Keratinocyte (primary cell): Measurements from ENCODE around the gene TUBB2A. TPM values are rescaled to one million over a fixed set of nuclear protein-coding genes. Genes with fewer than 3 reads are reported as not detected.

ENCODE experiments used
- DNase-seq: peaks from one replicate; pipeline ENCODE4 v3.0.0-alpha.2; 2011; ENCODE audit warnings: low read depth, missing footprints, low spot score
- FAIRE-seq: peaks from 2 replicates; lab custom pipeline; 2011; peaks lifted over from hg19 to GRCh38; lab: Jason Lieb, UNC
- H2AFZ ChIP-seq: 2 replicates; pipeline ENCODE4 v1.6.0; 2012; ENCODE audit warnings: low read length, control low read depth, inconsistent platforms; ENCODE audit not compliant: control insufficient read depth
- H3K27ac ChIP-seq: 2 replicates; pipeline ENCODE4 v1.5.1; 2011; ENCODE audit warnings: low read length; ENCODE audit not compliant: control insufficient read depth, insufficient read depth
- H3K27me3 ChIP-seq: 3 replicates; pipeline ENCODE4 v1.6.0; 2011; ENCODE audit warnings: low read length; ENCODE audit not compliant: control insufficient read depth, insufficient read depth; ENCODE audit errors: extremely low read depth
- H3K36me3 ChIP-seq, 2 experiments: 2 replicates in 1 of 2; 3 replicates in 1 of 2; pipeline ENCODE4 v1.5.1; 2011; ENCODE audit warnings: low read length in 2 of 2, mild to moderate bottlenecking in 1 of 2; ENCODE audit not compliant: control insufficient read depth in 2 of 2, insufficient read depth in 2 of 2; ENCODE audit errors: extremely low read depth in 1 of 2
- H3K4me1 ChIP-seq: 3 replicates; pipeline ENCODE4 v1.5.1; 2011; ENCODE audit warnings: low read length; ENCODE audit not compliant: control insufficient read depth, insufficient read depth; ENCODE audit errors: extremely low read depth
- H3K4me2 ChIP-seq: 3 replicates; pipeline ENCODE4 v1.6.0; 2011; ENCODE audit warnings: low read depth, low read length; ENCODE audit not compliant: control insufficient read depth, insufficient read depth; ENCODE audit errors: extremely low read depth
- H3K4me3 ChIP-seq, 3 experiments: fragments of 200-600 bp in 1 of 3; sonication (generic) in 1 of 3; 2 replicates in 2 of 3; 3 replicates in 1 of 3; pipeline ENCODE4 v1.5.1; 2011 to 2016; ENCODE audit warnings: low read length in 3 of 3, mild to moderate bottlenecking in 3 of 3, control low read depth in 2 of 3, inconsistent platforms in 1 of 3, low read depth in 1 of 3, mixed read lengths in 1 of 3, mixed run types in 1 of 3, moderate library complexity in 1 of 3; ENCODE audit not compliant: control insufficient read depth in 2 of 3, insufficient read depth in 2 of 3; ENCODE audit errors: extremely low read depth in 1 of 3
- H3K79me2 ChIP-seq: 2 replicates; pipeline ENCODE4 v1.6.0; 2012; ENCODE audit warnings: low read length; ENCODE audit not compliant: control insufficient read depth, insufficient read depth
- H3K9ac ChIP-seq: 3 replicates; pipeline ENCODE4 v1.6.0; 2011; ENCODE audit warnings: low read length; ENCODE audit not compliant: control insufficient read depth, insufficient read depth; ENCODE audit errors: extremely low read depth
- H3K9me1 ChIP-seq: 3 replicates; pipeline ENCODE4 v1.6.0; 2011; ENCODE audit warnings: low read length; ENCODE audit not compliant: control insufficient read depth, insufficient read depth; ENCODE audit errors: extremely low read depth
- H3K9me3 ChIP-seq: 2 replicates; pipeline ENCODE4 v1.5.1; 2012; ENCODE audit warnings: low read depth, low read length; ENCODE audit not compliant: control insufficient read depth
- H4K20me1 ChIP-seq: 3 replicates; pipeline ENCODE4 v1.6.0; 2011; ENCODE audit warnings: low read length; ENCODE audit not compliant: control insufficient read depth, insufficient read depth; ENCODE audit errors: extremely low read depth
- CTCF ChIP-seq, 3 experiments: IDR thresholded peaks in 1 of 3; conservative IDR thresholded peaks in 1 of 3; optimal IDR thresholded peaks in 1 of 3; 2 replicates in 2 of 3; 3 replicates in 1 of 3; pipeline versions ENCODE3 to v1.5.1; 2011; ENCODE audit warnings: low read length in 3 of 3, mild to moderate bottlenecking in 3 of 3, moderate library complexity in 2 of 3, control low read depth in 1 of 3, inconsistent platforms in 1 of 3; ENCODE audit not compliant: insufficient read depth in 2 of 3; ENCODE audit errors: extremely low read depth in 1 of 3
- EZH2 ChIP-seq: IDR thresholded peaks from one replicate; pipeline ENCODE4 v1.6.1; 2012; ENCODE audit warnings: inconsistent platforms, mild to moderate bottlenecking, low read length, moderate library complexity
- dilution Hi-C: fragments of 300-500 bp; cut with MboI; formaldehyde crosslinking; loops from one replicate; pipeline ENCODE4 v1.7.0; 2020; ENCODE audit warnings: low sequenced_read_pairs; ENCODE audit not compliant: extremely low pct_ligation_motif_present
- polyA plus RNA-seq, 5 experiments: library from polyadenylated mRNA; depleted of rRNA in 3 of 5; stranded (reverse) in 3 of 5; stranded (forward) in 1 of 5; unstranded in 1 of 5; fragments of >200 nt; gene quantifications; 1 replicate in 1 of 5; 2 replicates in 3 of 5; 3 replicates in 1 of 5; pipeline versions ENCODE4 v1.2.1 to v1.2.3, GENCODE V29; 2011 to 2012; ENCODE audit warnings: missing spikeins in 2 of 5, low read depth in 1 of 5, low replicate concordance in 1 of 5

Gene TUBB2A
- polyA plus RNA-seq, 1 donor (not counting 4 experiments of a cell fraction or from before 2014, with no cell fraction given) = 58.8 TPM

GRCh38 chr6:3125815-3126214 is 31.5 kb downstream of the TUBB2A start:
- FAIRE-seq = no peak
- dilution Hi-C loops = no loop called here
- no peaks in the 10 kb centered on the region for H4K20me1 ChIP-seq
- no peak overlapping the region for H3K4me2 ChIP-seq
- no peak for DNase-seq
- no peaks in the 10 kb centered on the region for H3K9me3 ChIP-seq
- H2AFZ ChIP-seq = no peak overlapping the region
- H3K79me2 ChIP-seq = no peaks in the 10 kb centered on the region
- H3K9ac ChIP-seq = no peak overlapping the region
- H3K9me1 ChIP-seq = no peaks in the 10 kb centered on the region
- TF ChIP-seq EZH2 (no peak), CTCF (optimal IDR thresholded peaks at IDR 0.05 in 1 of 3, IDR thresholded peaks at IDR 0.05 in 1 of 3, conservative IDR thresholded peaks at IDR 0.05 in 1 of 3; ENCODE audit: extremely low read depth in 1 of 3, insufficient read depth in 2 of 3, low read length in 3 of 3) (no peak)
- no peak overlapping the region for H3K4me3 ChIP-seq
- no peaks in the 10 kb centered on the region for H3K27me3 ChIP-seq
- H3K36me3 ChIP-seq = peaks cover 0 to 6% of the 10 kb centered on the region in 2 experiments
- H3K4me1 ChIP-seq = no peaks in the 10 kb centered on the region
- no peak overlapping the region for H3K27ac ChIP-seq

GRCh38 chr6:3124667-3125066 is 32.7 kb downstream of the TUBB2A start:
- DNase-seq (no peak), FAIRE-seq (no peak)
- Histone ChIP-seq H2AFZ (no peak overlapping the region), H3K4me3 (no peak overlapping the region), H3K9me1 (no peaks in the 10 kb centered on the region), H3K36me3 (peaks cover 0 to 4% of the 10 kb centered on the region in 2 experiments), H3K27me3 (no peaks in the 10 kb centered on the region), H3K9me3 (no peaks in the 10 kb centered on the region), H3K4me1 (no peaks in the 10 kb centered on the region), H4K20me1 (no peaks in the 10 kb centered on the region), H3K27ac (no peak overlapping the region), H3K9ac (no peak overlapping the region), H3K79me2 (no peaks in the 10 kb centered on the region), H3K4me2 (no peak overlapping the region)
- dilution Hi-C loops = no loop called here
- TF ChIP-seq EZH2 (no peak), CTCF (optimal IDR thresholded peaks at IDR 0.05 in 1 of 3, IDR thresholded peaks at IDR 0.05 in 1 of 3, conservative IDR thresholded peaks at IDR 0.05 in 1 of 3; ENCODE audit: extremely low read depth in 1 of 3, insufficient read depth in 2 of 3, low read length in 3 of 3) (no peak)
